ENCODE results near the gene TMEM150C.

- TF ChIP-seq CTCF (conservative IDR thresholded peaks at IDR 0.05; ENCODE audit: low read depth, low read length) (no peak), POLR2A (IDR thresholded peaks at IDR 0.05; ENCODE audit: low read depth, low read length) (no peak), RAD21 (IDR thresholded peaks at IDR 0.05; ENCODE audit: low read length) (no peak), CEBPB (IDR thresholded peaks at IDR 0.05; ENCODE audit: low read depth, low read length) (no peak), ELK1 (IDR thresholded peaks at IDR 0.05; ENCODE audit: borderline replicate concordance, low read depth, low read length) (no peak), SMC3 (IDR thresholded peaks at IDR 0.05; ENCODE audit: low read depth, low read length) (no peak), USF2 (IDR thresholded peaks at IDR 0.05; ENCODE audit: low read depth, low read length) (no peak)
Measured at GRCh38 chr4:82593411-82593810, 31.6 kb upstream of the TMEM150C start.
